GM20431 (cell line): ENCODE measurements around the gene ANKRD23.
"Not testable (repeated sequence)": the region's sequence is repeated elsewhere in the genome, so short reads cannot be mapped to it uniquely, and the experiment has no call there.

ENCODE experiments used
- in situ Hi-C: fragments of 300-500 bp; cut with MseI, MboI; formaldehyde crosslinking; loops from one replicate; pipeline ENCODE4 v1.15.0; 2020; ENCODE audit warnings: low sequenced_read_pairs; ENCODE audit not compliant: unreplicated experiment

ANKRD23 gene

DNA sequence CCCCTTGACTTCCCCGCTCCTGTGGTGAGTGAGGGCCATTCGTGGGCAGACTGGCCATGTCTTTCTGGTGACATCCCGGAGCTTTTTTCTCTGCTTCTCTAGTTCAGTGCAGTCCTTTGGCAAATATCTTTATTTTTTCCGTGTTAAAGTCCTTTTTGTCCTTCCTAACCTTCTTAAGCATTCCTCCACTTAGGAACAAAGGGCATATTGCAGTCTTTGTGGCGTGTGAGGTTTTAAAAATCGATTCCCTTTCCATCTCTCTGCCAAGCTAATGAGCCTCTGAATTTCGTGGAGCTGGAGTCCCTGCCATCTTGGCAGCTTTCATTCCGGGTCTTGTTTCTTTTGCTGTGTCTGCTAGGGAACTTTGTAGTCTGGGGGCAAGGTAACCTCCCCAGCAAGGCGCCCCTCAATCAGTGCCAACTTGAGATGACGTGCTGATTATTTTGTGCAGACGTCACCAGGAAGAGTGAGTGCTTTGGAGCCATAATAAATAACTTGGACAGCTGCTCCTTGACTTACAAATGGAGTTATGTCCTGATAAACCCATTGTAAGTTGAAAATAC, 22.6 kb downstream of the ANKRD23 start:
- in situ Hi-C loops: no loop called here

DNA sequence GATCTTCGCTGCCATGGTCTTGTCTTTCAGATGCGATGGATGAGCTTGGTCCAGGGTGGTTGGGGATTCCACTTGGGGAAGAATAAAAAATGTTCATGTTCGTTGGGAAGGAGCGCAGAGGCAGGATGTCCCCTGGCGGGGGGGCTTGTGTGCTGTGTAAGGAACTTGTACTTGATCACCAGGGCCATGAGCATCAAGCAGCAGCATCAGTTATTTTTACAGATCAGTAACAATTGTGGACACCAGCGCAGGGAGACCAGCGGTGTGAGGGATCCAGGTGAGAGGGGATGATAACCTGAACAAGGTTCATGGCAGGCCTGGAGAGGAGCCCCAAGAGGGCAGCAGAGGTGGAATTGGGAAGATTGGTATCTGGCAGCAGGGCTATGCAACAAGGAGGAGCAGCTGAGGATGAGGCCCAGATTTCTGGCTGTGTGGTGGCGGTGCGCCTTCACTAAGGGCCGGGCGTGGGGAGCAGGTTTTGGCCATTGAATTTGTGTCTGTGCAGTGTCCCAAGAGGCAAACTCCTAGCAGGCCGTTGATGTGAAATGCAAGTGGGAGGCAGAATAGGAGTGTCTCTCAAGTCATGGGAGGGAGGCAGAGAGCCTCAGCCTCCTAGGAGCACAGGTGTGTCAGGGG, 23.8 kb downstream of the ANKRD23 start:
- in situ Hi-C loops: no loop called here

DNA sequence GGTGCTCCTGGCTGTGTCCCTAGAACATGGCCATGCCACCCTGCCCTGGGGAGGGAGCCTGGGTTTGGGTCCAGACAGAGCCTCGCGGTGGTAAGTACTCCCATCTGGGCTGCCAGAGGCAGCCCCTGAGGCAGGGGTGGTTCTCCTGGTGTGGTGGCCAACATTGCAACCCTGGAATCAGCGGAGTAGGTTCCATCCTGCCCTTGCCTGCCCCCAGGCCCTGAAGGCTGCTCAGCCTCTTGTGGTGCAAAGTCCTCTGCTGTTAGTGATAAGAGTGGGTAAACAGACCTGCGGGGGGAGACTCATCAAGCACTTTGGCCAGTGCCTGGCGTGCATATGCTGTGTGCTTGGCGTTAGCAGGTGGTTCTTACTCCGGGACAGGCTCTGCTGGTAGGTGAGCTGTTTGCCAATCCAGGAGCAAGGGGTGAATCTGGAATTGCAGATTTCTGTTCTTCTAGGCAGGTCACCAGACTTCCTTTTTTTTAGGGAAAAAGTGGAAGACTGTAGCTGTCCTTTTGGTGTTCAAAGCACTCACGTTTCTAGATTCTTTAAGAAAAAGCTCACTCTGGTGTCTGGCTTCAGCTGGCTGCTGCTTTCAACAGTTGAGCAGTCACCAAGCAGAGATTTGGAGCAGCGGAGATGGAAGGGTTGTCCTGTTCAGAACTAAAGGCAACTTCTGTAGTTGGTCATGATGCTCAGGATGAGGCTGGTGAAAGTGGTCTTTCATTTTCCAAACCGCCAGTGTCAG, 24.5 kb downstream of the ANKRD23 start:
- in situ Hi-C loops: no loop called here

DNA sequence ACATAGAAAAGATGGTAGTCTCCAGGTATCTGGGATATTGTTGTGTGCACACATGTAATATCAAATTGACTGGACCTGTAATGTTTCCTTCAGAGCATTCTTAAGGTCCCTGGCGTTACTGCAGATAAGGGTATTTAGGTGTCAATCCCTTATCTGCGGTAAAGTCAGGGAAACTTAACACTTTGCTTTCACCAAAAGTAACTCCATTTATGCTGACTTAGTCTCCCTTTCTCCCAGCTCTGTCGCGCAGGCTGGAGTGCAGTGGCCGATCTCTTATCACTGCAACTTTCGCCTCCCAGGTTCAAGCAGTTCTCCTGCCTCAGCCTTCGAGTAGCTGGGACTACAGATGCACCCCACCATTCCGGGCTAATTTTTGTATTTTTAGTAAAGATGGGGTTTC, 25.9 kb downstream of the ANKRD23 start:
- in situ Hi-C loops: no loop called here

DNA sequence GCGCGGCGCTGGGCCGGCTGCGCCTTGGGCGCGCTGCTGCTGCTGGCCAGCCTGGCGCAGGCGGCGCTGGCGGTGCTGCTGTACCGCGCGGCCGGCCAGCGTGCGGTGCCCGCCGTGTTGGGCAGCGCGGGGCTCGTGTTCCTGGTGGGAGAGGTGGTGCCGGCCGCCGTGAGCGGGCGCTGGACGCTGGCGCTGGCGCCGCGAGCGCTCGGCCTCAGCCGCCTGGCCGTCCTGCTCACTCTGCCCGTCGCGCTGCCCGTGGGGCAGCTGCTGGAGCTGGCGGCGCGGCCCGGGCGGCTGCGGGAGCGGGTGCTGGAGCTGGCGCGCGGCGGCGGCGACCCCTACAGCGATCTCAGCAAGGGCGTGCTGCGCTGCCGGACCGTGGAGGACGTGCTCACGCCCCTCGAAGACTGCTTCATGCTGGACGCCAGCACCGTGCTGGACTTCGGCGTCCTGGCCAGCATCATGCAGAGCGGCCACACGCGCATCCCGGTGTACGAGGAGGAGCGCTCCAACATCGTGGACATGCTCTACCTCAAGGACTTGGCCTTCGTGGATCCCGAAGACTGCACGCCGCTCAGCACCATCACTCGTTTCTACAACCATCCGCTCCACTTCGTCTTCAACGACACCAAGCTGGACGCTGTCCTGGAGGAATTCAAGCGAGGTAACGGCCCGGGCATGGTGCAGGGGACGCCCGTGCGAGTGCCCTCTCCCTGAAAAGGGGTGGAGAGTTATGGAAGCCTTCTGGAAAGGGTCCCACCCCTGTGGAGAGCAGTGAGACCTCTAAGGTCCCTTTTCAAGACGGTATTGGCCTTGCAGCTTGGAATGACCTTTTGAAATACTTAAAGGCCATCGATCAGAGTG, 26.8 kb downstream of the ANKRD23 start:
- in situ Hi-C loops: no loop called here

DNA sequence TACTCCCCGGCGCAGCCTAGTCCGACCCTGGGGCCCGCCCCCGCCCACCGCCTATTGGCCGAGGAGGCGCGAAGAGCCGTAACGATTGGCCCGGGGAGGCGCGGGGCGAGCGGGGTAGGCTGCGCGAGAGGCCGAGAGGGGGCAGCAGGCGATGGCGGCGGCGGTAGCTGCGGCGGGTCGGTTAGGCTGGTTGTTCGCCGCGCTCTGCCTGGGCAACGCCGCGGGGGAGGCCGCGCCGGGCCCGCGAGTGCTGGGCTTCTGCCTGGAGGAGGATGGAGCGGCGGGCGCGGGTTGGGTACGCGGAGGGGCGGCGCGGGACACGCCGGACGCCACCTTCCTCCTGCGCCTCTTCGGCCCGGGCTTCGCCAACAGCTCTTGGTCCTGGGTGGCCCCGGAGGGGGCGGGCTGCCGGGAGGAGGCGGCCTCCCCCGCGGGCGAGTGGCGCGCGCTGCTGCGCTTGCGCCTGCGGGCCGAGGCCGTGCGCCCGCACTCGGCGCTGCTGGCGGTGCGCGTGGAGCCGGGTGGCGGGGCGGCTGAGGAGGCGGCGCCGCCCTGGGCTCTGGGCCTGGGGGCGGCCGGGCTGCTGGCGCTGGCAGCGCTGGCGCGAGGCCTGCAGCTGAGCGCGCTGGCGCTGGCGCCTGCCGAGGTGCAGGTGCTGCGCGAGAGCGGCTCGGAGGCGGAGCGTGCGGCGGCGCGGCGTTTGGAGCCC, 27.5 kb downstream of the ANKRD23 start, which contains the start of gene CNNM3:
CNNM3 (plus strand) TSS at position 142 of the 709 bp plus-strand sequence; CDS start at position 152, 10 bp downstream.
- in situ Hi-C loops: no loop called here

DNA sequence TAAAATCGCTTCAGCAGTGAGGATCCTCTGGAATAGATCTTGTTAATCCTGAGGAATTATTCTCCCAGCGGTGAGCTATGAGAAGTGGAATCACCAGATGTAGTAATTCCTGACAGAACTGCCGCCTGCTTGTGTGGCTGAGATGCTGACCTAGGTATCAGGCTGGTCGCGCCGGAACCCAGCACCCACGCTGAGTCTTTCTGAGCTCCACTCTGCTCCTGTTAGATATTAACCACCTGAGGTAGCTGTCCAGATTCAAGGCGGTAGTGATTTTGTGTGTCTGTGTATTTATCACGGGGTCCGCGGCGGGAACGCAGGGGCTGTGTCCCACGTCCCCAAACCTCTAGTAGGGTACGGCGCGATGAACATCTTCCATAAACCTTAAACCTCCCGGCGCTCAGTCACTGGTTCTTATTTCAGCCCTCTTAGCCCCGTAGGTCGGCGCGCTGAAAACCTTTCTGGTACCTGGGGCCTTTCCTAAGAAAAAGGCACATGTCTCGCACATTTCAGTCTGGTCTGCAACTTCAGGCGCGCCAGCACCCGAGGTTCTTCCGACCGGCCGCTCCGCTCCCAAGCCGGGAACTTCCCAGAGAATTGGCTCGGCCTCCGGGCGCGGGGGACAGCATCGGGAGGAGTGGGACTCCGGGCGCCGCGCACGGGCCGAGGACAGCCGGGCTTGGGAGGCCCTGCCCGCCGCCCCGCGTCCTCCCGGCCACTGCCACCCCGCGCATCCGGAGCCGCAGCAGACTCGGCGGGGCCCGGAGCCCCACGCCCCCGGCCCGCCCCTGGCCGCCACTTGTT, 28.3 kb downstream of the ANKRD23 start:
- in situ Hi-C loops: no loop called here

DNA sequence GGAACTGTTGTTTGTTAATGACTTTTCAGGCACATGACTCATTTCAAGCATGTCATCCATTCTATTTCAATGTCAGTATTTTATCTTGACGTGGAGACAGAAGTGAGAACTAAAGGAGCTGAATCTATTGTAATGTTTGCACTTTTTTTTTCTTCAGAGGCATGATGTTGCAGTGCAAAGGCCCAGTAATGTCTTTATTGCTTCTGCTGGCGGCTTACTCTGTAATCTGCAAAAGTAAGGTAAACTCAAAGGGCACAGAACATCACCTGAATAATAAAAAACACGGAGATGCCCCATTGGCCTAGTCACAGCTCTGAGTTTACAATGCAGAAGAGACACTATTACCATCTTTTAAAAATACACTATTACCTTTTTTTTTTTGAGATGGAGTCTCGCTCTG, 30.2 kb downstream of the ANKRD23 start:
- in situ Hi-C loops: no loop called here

DNA sequence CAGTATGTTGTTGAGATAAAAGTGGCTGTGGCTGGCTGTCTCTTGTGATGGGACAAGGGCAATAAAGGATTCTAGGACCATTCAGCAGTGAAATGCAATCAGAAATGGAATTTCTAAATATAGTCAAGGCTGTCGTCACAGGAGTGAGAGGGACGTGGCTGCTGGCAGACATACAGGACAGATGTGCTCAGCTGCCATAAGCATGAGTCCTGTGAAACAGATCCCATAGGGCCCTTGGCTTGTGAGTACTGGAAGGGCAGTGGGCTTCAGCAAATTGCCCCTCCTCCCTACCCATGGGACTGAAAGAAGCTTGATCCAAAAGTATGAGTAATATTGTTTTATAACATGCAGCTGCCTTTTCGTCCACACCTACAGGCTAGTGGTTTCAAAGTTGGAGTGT, 31.9 kb downstream of the ANKRD23 start:
- in situ Hi-C loops: no loop called here

DNA sequence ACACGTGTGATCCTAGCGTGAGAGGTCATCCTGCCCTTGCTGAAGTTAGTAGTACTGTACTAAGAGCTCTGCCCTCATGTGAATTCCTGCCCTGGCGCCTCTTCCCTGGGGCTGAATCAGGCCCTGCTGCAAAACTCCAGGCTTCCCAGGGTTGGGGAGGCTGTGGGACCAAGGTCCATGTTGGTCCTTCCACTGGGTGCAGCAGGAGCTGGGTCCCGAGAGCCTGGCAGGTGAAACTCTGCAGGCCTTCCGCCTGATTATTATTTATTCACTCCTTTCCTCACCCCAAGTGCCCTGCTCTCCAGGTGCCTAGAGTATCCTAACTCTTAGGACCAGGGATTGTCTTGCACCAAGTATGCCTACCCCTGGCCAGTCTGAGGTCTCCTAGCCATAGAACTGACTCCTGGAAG, 33.0 kb downstream of the ANKRD23 start:
- in situ Hi-C loops: no loop called here

DNA sequence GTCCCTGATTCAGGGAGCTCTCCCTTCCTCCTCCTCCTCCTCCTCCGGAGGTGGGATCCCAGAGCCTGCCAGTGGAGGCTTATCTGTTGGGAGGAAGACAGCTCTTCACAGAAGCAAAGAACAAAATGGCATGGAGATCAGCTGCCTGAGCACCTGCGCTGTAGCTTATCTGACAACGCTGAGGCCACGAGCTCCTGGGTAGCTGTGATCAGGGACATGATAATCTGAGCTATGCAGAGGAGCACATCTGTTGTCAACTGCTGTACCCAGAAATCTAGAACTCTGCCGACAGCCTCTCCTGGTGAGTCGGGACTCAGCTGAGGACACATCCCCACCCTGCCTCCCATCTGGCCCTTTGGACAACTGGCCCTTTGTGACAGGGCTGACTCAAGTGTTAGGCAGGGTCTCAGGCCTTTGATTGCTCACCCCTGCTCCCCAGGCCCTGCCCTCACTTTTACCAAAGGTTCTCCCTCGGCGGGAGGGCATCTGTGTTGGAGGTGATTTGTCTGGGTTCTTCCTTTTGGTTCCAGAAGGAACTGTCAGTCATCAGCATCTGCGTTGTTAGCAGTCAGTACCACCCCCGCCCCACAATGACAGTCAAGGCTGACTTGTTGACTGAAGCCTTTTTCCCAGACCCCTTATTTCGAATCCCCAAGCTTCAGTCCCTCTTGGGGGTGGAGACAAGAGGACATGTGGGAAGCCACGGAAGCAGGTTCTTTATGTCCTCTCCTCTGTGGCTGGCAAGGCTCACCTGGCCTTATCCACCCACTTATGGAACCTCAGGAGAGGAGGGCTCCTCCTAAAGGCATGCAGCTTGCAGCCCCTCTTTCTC, 33.7 kb downstream of the ANKRD23 start:
- in situ Hi-C loops: no loop called here

DNA sequence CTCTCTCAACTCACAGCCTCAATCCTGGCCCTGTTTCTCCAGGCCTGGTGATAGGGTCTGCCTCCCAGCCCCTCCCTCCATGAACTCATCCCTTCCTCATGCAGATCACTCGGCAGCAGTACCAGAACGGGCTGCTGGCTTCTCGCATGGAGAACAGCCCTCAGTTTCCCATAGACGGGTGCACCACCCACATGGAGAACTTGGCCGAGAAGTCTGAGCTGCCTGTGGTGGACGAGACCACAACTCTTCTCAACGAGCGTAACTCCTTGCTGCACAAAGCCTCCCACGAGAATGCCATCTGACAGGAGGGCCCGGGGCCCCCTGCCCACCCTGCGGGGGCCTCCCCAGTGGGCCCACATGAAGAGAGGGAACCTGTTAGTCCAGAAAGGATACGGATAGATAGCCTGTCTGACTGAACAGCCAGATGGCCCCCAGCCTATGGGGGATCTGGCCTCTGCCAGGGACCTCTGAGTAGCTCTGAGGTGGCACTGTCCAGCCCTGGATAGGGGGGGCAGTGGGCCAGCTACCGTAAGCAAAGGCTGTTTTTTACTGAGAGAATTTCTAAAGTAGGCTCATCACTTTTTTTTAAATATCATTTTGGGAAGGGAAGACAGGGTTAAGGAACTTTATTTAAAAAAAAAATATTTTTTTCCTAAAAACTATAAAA, 34.5 kb downstream of the ANKRD23 start:
- in situ Hi-C loops: no loop called here

DNA sequence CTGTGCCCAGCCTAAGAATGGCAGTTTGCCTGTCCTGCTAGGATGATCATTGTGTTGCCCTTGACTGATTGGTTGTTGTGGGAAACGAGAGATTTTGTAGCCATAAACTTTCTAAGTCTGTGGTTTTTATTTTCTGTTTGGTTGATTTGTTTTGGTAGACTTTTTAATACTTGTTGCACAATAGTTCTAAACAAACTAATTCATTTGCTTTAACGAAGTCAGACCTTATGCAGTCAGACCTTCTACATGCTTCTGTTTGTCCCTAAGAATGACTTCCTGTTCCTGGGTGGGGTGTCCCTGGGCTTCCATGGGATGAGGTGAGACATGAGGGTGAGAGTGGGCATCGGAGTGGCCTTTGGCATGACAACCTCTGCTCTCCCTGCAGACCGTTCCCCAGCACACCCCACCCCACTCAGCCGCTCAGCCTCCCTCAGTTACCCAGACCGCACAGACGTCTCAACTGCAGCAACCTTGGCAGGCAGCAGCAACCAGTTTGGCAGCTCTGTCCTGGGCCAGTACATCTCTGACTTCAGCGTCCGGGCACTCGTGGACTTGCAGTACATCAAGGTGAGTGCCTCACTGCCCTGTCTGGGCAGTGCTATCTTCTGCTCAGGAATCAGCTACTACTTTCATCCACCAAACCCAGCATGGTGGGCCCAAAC, 35.5 kb downstream of the ANKRD23 start:
- in situ Hi-C loops: no loop called here

DNA sequence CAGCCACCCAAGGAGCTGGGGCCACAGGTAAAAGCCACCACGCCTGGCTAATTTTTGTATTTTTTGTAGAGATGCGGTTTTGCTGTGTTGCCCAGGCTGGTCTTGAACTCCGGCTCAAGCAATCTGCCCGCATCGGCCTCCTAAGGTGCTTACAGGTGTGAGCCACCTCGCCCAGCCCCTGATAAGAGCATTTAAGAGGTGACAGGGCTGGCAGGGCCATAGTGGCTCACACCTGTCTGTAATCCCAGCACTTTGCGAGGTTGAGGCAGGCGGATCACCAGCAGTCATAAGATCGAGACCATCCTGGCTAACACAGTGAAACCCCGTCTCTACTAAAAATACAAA, 36.7 kb downstream of the ANKRD23 start:
- in situ Hi-C loops: no loop called here

DNA sequence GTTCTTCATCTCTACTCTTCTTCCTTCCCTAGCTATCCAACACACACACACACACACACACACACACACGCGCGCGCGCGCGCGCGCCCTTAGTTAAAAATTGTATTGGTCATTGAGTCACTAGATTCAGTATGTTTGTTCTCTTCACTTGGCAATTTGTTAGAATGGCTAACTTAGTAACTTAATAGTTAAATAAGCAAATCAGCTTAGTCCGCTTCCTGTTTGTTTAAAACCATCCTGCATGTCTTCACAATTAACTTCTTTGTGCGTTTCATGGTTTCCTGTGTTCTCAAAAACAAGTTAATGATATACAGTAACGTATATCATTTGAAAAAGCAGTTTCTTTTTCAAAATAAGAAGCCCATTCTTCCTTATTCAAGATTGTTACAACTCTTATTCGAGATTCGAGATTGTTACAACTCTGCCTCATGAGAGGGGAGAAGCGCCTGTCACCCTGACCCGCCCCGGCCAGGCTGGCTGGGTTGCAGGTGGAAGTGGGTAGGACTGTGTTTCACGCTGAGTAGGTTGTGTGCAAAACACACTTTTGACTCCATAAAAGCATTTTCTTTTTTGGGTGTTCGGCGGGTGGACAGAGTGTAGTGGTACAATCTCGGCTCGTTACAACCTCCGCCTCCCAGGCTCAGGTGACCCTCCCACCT, 37.2 kb downstream of the ANKRD23 start:
- in situ Hi-C loops: no loop called here

DNA sequence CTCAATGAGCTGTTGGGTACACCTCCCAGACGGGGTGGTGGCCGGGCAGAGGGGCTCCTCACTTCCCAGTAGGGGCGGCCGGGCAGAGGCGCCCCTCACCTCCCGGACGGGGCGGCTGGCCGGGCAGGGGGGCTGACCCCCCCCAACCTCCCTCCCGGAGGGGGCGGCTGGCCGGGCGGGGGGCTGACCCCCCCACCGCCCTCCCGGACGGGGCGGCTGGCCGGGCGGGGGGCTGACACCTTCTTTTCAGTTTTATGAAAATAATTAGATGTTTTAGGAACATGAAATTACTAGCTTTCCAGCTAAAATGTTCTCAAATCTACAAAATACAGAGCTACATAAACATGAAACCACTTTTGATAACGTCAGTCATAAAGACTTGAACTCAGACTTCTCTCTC, 37.9 kb downstream of the ANKRD23 start:
- in situ Hi-C loops: not testable (repeated sequence)

DNA sequence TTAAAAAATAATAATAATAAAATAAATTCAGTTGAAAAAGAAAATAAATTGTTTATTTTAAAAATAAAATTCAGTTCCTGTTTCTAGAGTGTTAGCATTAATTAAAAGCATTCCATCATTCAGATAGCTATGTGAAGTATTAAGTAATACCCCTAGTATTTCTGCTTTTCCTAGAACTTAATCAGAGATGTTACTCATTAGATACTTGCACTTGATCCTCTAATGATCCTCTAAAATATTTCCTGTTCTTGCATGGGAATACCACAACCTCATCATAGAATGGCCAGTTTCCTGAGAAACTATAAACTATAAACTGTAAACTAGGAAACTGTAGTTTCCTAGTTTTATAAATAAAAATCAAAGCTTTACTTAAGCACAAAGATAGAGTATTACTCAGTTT, 38.8 kb downstream of the ANKRD23 start:
- in situ Hi-C loops: no loop called here
